Neutrophil (primary cell): Measurements from ENCODE around the gene GPBP1.
"Not testable (repeated sequence)": the region's sequence is repeated elsewhere in the genome, so short reads cannot be mapped to it uniquely, and the experiment has no call there.

Source experiments
- H3K27ac ChIP-seq: fragments of 200-600 bp; sonication (generic); 2 replicates; pipeline ENCODE4 v1.5.1; 2016; ENCODE audit warnings: mild to moderate bottlenecking, moderate library complexity
- H3K27me3 ChIP-seq: fragments of 200-600 bp; sonication (generic); 2 replicates; pipeline ENCODE4 v1.6.0; 2016; ENCODE audit warnings: mild to moderate bottlenecking
- H3K36me3 ChIP-seq: fragments of 200-600 bp; sonication (generic); 2 replicates; pipeline ENCODE4 v1.5.1; 2017
- H3K4me1 ChIP-seq, 2 experiments: fragments of 200-600 bp in 1 of 2; sonication (generic) in 1 of 2; 1 replicate in 1 of 2; 2 replicates in 1 of 2; pipeline versions ENCODE4 v1.5.1 to v1.6.1; 2013 to 2016; ENCODE audit warnings: low read depth in 1 of 2, low read length in 1 of 2, mild to moderate bottlenecking in 1 of 2, moderate library complexity in 1 of 2; ENCODE audit not compliant: control insufficient read depth in 1 of 2, insufficient read depth in 1 of 2
- H3K4me3 ChIP-seq, 2 experiments: fragments of 200-600 bp in 1 of 2; sonication (generic) in 1 of 2; 1 replicate in 1 of 2; 2 replicates in 1 of 2; pipeline ENCODE4 v1.5.1; 2013 to 2016; ENCODE audit warnings: low read depth in 1 of 2, low read length in 1 of 2, mild to moderate bottlenecking in 1 of 2, moderate library complexity in 1 of 2
- H3K9me3 ChIP-seq: fragments of 200-600 bp; sonication (generic); 2 replicates; pipeline ENCODE4 v1.5.1; 2016
- TF ChIP-seq, protein P1 (sequence below): fragments of 200-600 bp; sonication (generic); IDR thresholded peaks from 2 replicates; pipeline ENCODE4 v1.5.1; 2016; ENCODE audit warnings: antibody characterized with exemption

The GPBP1 gene

DNA sequence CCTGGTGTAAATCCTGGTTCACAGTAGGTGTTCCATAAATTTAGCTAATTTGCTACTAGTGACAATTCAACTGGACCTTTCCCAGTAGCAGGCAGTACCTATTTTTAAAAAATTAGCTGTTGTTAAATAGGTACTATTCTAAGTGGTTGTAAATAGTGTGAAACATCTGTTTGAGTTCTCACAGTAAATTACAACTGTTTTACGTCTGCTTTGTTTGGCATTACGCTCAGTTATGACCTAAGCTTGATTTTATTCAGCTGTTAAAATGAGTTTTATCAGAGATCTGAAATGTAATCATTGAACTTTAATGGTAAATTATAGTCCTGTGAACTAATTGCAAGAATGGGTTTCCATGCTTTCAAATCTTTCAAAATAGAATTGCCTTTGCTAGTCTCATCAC is 93.9 kb downstream of the GPBP1 start:
- H3K36me3 ChIP-seq = peaks cover 15% of the 10 kb centered on the region
- H3K27me3 ChIP-seq = no peaks in the 10 kb centered on the region
- no peak overlapping the region for H3K4me3 ChIP-seq
- H3K27ac ChIP-seq = no peak overlapping the region
- H3K4me1 ChIP-seq = peaks cover 4 to 8% of the 10 kb centered on the region in 2 experiments
- no peaks in the 10 kb centered on the region for H3K9me3 ChIP-seq
- TF ChIP-seq, protein P1, sequence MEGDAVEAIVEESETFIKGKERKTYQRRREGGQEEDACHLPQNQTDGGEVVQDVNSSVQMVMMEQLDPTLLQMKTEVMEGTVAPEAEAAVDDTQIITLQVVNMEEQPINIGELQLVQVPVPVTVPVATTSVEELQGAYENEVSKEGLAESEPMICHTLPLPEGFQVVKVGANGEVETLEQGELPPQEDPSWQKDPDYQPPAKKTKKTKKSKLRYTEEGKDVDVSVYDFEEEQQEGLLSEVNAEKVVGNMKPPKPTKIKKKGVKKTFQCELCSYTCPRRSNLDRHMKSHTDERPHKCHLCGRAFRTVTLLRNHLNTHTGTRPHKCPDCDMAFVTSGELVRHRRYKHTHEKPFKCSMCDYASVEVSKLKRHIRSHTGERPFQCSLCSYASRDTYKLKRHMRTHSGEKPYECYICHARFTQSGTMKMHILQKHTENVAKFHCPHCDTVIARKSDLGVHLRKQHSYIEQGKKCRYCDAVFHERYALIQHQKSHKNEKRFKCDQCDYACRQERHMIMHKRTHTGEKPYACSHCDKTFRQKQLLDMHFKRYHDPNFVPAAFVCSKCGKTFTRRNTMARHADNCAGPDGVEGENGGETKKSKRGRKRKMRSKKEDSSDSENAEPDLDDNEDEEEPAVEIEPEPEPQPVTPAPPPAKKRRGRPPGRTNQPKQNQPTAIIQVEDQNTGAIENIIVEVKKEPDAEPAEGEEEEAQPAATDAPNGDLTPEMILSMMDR = no peak

DNA sequence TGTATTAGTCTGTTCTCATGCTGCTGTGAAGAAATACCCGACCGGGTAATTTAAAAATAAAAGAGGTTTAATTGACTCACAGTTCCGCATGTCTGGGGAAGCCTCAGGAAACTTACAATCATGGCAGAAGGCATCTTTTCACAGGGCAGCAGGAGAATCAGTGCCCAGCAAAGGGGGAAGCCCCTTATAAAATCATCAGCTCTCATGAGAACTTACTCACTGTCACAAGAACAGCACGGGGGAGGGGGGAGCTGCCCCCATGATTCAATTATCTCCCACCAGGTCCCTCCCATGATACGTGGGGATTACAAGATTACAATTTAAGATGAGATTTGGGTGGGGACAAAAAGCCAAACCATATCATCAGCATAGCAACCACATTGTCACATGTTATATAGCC is 102.5 kb downstream of the GPBP1 start:
- TF ChIP-seq, protein P1 = no peak
- H3K36me3 ChIP-seq = no peaks in the 10 kb centered on the region
- no peaks in the 10 kb centered on the region for H3K27me3 ChIP-seq
- H3K9me3 ChIP-seq = no peaks in the 10 kb centered on the region
- H3K4me3 ChIP-seq = no peak overlapping the region
- no peak overlapping the region for H3K27ac ChIP-seq
- H3K4me1 ChIP-seq = peaks cover 27 to 33% of the 10 kb centered on the region in 2 experiments

DNA sequence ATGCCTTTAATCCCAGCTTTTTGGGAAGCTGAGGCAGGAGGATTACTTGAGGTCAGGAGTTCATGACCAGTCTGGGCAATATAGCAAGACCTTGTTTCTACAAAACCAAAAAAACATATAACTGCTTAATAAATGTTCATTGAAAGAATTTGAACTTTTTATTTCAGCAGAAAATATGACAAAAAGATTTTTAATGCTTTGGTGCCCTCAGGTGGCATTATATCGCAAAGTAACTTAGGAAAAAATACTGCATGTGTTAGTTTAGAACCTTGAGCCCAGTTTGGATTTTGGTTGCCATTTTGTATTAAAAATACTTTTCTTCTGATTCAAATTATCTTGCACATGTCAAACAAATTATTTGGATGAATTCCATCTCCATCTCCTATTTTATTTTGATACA is 103.2 kb downstream of the GPBP1 start:
- Histone ChIP-seq H3K4me3 (no peak overlapping the region), H3K9me3 (no peaks in the 10 kb centered on the region), H3K27ac (no peak overlapping the region), H3K27me3 (no peaks in the 10 kb centered on the region), H3K36me3 (no peaks in the 10 kb centered on the region), H3K4me1 (peaks cover 34 to 40% of the 10 kb centered on the region in 2 experiments)
- TF ChIP-seq, protein P1 = no peak

DNA sequence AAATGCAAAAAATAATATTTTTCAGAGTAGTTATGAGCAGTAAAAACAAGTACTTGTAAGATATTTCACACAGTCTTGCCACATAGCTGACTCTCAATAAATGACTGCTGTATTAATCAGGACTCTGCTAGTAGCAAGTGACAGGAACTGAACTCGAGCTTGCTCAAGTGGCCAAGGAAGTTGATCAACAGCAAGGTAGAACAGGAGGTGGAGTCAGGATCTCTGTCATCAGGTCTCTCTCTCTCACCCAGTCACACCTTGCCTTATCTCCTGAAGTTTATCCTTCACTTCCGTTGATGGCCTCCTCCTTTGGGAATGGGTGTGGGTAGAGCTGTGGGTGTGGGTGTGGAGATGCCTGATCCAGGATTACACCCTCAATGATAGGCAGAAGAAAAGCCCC is 107.0 kb downstream of the GPBP1 start:
- Histone ChIP-seq H3K27me3 (no peaks in the 10 kb centered on the region), H3K9me3 (peaks cover 3% of the 10 kb centered on the region), H3K27ac (peak overlapping the region; percentile 82), H3K36me3 (no peaks in the 10 kb centered on the region), H3K4me3 (no peak overlapping the region), H3K4me1 (peaks cover 24 to 26% of the 10 kb centered on the region in 2 experiments)
- TF ChIP-seq, protein P1 = no peak

DNA sequence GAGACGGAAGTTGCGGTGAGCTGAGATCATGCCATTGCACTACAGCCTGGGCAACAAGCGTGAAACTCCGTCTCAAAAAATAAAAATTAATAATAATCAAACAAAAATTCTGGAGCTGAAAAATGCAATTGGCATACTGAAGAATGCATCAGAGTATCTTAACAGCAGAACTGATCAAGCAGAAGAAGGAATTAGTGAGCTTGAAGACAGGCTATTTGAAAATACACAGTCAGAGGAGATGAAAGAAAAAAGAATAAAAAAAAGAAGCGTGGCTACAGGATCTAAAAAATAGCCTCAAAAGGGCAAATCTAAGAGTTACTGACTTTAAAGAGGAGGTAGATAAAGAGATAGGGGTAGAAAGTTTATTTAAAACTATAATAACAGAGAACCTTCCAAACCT is 111.2 kb downstream of the GPBP1 start:
- not testable (repeated sequence) for H3K4me3 ChIP-seq, H3K27me3 ChIP-seq

DNA sequence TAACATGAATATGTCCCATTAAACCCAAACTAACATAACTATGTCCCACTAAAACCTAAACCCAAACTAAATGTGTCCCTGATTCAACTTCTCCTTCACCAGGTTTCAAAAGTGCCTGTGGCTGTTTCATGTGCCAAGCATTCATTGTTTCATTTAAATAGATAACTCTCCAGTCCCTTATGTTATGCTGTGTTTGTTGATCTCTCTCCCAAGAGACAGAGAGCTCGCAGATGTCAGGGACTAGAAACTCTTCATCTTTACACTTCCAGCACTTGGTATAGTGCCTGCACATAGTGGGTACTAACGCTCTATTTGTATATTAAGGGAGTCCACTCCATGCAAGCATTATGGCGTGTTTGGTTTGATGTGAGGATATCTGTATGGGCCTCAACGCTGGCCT is 118.0 kb downstream of the GPBP1 start:
- no peaks in the 10 kb centered on the region for H3K36me3 ChIP-seq
- no peak overlapping the region for H3K4me3 ChIP-seq
- TF ChIP-seq, protein P1 = no peak
- no peaks in the 10 kb centered on the region for H3K4me1 ChIP-seq
- no peaks in the 10 kb centered on the region for H3K9me3 ChIP-seq
- H3K27me3 ChIP-seq = no peaks in the 10 kb centered on the region
- H3K27ac ChIP-seq = no peak overlapping the region

More for the DNA sequence above, 111.2 kb downstream of the GPBP1 start:
- not testable (repeated sequence) for H3K27ac ChIP-seq, H3K36me3 ChIP-seq, H3K9me3 ChIP-seq
- H3K4me1 ChIP-seq = peaks cover 20 to 22% of the 10 kb centered on the region in 2 experiments
